GM18870 (cell line): Measurements from ENCODE around the gene ROR2.

ENCODE experiments used
- ATAC-seq: cut with Tn5 transposase; IDR thresholded peaks from one replicate; pipeline ENCODE4 v1.9.1; 2021; ENCODE audit warnings: moderate library complexity; ENCODE audit not compliant: unreplicated experiment

Gene ROR2

DNA sequence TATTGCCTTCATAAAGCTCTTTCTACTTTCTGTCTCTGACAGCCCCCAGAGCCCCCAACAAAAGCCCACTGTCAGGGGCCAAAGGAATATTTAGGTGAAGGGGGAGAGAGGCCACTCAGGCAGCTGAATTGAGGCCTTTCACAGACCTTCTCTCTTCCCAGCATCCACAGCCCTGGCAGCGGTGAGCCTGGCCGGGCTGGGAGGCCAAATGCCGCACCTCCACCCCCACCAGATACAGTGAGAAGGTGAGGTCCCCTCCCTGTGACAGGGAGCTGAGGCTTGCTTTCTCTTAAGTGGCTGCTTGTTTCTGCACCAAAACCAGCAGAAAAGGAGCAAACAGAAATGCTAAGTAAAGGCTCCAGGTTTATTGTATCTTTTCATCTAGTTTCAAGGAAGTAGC, 168.1 kb downstream of the ROR2 start:
- no peak for ATAC-seq

- no peak for ATAC-seq
Observed at GRCh38 chr9:91781116-91781515, 168.9 kb downstream of the ROR2 start.

DNA sequence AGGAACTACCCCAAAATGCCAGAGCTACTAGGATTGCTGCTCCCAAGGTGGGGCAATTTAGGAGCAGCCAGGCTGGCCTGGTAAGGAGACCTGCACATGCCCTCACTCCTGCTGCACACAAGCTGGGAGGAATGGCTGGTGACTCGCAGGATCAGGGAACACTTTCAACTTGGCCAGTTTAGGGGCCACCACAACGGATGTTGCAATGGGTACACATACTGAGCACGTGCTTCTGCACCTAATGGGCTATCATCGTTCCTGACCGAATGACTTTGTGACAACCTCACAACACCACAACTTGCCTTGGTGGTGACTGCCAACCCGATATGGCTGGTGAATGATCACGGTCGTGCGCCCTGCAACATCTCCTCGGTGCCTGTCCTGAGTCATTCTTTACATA, 172.0 kb downstream of the ROR2 start:
- no peak for ATAC-seq

- ATAC-seq: no peak
Observed at GRCh38 chr9:91777292-91777830, 172.7 kb downstream of the ROR2 start.

DNA sequence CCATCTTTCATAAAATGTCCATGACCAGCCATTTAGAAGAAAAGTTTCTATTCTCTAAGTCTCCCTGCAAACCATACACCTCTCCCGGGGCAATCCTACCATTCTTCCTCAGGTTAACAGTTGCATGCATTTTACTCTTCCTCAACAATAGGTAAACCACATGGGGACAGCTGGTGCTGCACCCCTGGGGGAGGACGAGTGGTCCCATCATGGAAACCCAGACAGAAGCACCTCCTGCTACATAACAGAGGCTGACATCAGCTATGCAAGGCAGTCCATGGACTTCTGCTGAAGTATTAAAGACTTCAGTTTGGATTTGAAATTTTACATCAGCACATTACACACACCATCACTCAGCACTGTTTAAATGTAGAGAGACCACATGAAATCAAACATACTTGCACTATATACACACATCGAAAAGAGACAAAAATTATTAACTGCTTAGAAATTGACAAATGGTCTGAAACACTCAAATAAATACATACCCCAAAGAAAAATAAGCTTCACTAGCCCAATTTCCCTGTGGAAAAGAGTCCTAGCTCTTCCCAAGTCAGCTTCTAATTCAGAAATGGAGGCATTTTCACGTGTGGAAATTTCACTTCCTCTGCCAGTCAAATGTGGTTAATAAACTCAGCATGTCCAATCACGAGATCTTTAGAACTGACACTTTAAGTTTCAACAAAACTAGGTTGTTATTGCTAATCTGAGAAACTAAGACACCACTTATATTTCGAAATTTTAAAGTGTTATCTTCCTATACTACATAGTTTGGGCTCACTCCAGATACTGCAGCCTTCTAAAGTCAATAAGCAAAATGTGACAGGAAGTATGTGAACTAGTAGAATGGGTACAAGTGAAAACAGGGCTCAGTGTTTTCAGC, 173.4 kb downstream of the ROR2 start:
- ATAC-seq: no peak

GRCh38 chr9:91775708-91776028, 174.4 kb downstream of the ROR2 start:
- no peak for ATAC-seq

GRCh38 chr9:91775011-91775707, 174.9 kb downstream of the ROR2 start:
- ATAC-seq: no peak

DNA sequence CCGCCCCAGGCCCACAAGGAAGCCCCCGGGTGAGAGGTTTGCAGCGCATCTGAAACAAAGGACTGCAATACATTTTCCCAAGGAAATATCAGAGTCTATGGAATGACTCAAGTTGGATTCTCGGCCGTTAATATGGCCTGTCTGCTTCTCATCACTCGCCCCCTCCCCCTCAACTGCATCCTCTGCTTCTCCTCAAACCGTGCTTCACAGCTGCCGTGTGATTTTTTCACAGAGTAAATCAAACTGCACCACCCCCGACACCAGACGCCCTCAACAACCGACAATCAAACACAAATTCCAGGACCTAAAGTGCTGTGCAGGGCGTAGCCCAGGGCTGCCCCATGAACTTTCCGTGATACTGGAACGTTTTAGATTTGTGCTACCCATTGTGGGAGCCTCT, 176.9 kb downstream of the ROR2 start:
- ATAC-seq: no peak

DNA sequence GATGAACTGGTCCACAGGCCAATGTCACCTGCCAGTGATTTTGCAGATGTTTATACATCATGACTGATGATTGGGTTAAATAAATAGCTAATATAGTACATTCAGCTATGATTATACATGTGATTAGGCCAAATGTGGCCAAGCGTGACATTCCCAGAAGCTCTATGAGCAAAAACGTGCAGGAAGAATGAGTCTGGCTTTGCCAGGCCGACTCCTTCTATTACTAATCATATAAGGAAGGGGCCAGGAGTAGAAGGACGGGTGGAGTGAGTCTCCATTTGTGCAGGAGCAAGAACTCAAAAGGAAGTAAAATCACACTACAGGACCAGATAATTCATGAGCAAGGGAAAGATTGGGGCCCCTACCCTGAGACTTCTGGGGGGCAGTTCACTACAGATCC, 178.2 kb downstream of the ROR2 start:
- ATAC-seq: no peak

DNA sequence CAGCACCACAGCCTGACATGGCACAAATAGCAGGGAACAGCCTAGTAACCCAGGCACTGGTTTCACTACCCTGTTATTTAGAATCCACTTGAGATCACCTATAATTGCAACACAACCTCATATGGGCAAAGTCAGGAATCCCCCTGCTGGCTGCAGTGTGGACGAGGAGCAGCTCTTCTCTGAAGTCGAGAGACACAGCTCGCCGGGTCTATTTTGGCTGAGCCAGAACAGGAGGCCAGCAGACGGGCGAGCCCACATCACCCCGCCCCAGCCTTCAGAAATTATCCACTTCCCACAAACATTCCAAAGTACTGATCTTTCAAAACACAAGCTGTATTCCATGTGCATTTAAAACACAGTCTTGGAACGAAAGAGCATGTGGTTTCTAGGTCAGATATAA, 179.0 kb downstream of the ROR2 start:
- ATAC-seq: no peak

- ATAC-seq: no peak
Observed at GRCh38 chr9:91770229-91770628, 179.8 kb downstream of the ROR2 start.

DNA sequence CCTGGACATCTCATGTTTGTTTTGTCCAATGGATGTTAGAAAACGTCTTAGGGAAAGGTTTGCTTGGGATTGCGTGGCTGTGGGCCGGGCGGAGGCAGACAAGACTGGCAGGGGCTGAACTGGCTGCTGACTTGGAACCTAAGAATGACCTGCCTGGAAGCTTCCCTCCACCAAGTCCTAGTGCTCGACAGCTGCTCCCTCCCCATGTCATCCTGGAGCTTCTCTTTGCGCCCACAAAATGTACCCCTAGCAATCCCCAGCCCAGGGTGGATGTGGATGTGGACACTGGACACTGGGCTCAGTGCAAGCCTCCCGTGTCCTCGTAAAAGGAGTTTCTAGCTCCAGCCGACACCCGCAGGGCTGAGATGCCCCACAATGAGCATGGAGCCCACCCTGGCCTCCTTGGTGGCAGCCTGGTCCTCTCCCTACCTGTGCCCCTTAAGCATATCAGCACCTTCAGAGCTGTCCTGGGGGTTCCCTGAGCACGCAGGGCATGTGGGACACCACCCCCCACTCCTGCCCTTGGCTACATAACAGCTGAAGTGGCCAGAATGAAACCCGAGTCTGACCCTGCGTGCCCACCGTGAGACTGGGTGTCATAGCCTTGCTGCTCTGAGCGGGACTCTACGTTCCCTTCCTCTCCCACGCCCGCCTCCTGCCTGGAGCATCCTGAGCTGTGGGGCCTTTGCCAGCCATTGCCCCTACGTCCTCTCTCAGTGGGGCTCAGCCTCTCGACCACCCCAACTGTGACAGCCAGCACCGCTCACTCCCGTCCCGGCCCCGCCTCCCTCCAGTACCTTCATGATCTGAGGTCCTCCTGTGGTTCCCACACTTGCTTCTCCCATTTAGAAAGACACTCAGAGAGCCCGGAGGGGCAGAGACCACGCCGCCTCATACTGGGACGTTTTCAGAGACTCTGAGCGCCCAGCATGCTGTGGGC, 180.8 kb downstream of the ROR2 start:
- no peak for ATAC-seq

- ATAC-seq: no peak
Observed at GRCh38 chr9:91768507-91768906, 181.5 kb downstream of the ROR2 start.

GRCh38 chr9:91766315-91767069, 183.5 kb downstream of the ROR2 start:
- no peak for ATAC-seq

GRCh38 chr9:91765296-91765695, 184.7 kb downstream of the ROR2 start:
- ATAC-seq: no peak

DNA sequence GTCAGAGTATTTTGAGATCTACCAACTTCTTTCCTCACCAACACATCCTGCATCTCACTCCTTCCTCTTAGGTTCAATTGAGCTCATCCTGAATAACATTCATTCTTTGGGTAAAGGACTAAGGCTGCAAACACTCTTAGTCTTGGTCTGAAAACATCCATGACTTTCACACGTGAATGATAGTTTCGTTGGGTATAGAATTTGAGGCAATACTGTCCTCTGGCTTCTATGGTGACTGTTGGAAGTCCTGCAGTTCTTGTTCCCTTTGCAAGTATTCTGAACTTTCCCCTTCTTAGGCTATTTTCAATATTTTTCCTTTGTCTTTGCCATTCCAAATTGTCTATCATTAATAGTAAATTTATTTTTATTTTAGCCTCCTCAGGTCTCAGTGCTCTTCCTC, 185.4 kb downstream of the ROR2 start:
- no peak for ATAC-seq

- no peak for ATAC-seq
Observed at GRCh38 chr9:91761362-91761761, 188.7 kb downstream of the ROR2 start.

- no peak for ATAC-seq
Observed at GRCh38 chr9:91760906-91761305, 189.1 kb downstream of the ROR2 start.

- ATAC-seq: peak; percentile 57
Observed at GRCh38 chr9:91758491-91758981, 191.5 kb downstream of the ROR2 start.

GRCh38 chr9:91757782-91758181, 192.2 kb downstream of the ROR2 start:
- no peak for ATAC-seq

- no peak for ATAC-seq
Observed at GRCh38 chr9:91756510-91756780, 193.6 kb downstream of the ROR2 start.
